HG02870 (cell line): Measurements from ENCODE around the gene SYNGAP1.

ENCODE experiments used
- ATAC-seq: cut with Tn5 transposase; IDR thresholded peaks from one replicate; pipeline ENCODE4 v1.9.1; 2021; ENCODE audit warnings: mild to moderate bottlenecking, moderate library complexity; ENCODE audit not compliant: unreplicated experiment

The SYNGAP1 gene

DNA sequence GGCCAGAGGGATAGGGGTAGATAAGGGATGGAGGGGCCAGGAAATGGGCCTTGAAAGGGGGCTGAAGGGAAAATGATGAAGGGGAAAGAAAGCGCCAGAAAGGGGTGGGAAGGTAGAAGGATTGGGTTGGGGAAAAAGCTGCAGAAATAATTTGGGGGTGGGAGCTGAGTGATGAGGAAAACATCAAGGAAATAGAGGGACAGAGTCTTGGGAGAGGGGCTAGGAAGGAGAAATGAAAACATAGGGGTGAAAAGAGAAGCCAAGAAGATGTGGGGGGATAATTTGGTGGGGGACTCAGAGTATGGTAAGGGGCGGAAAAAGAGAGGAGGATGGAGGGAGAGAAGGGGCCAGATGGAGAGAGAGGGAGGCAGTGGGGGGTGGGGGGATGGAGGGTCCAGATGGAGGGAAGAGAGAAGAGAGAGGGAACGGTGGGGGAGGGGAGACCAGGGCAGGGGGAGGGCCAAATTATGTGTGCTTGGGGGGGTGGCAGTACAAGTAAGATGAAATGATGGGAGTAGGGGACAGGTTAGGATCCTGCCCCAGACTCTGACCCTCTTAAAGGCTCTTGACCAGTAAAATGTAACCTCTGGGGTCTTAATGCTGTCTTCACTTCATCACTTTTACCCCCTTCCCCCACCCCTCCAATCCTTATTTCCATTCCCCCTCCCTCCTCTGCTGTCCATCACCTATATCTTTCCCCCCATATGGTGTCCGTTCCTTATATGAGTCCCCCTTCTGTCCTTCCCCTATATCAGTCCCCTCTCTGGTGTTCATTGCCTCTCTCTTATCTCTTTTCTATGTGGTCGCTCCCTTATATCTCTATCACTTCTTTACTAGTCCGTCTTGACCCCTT is 852 bp downstream of the SYNGAP1 start:
- ATAC-seq: no peak

DNA sequence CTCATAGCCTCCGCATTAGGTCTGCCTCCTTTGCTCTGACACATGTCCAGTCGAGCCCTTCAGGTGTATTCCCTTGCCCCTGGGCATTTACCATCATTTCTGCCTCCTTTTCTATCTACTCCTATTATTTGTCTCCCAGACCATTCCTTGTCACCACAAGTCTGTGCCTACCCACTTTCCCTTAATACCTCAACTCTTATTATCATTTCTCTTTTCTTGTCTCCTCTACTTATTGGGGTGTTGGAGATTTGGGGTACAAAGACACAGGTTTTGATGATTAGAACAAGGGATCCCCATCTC is 1.4 kb downstream of the SYNGAP1 start:
- no peak for ATAC-seq

DNA sequence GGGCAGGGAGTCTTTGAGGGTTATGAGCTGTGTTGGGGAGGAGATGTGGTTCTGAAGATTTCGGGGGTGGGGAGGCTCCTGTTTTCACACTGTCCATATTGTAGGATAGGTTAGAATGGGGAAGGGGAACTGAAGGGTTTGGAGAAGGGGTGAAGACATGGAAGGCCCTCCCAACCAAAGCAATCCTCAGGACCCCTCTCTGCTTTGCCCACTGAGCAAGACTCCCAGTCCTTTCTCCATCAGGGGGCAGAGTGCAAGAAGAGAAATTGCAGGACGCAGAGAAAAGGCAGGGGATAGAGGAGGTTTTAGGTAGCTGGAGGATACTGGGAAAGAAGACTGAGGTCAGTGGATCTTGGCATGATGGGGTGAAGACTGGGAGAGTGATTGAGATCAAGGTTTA is 3.9 kb downstream of the SYNGAP1 start:
- ATAC-seq: no peak

DNA sequence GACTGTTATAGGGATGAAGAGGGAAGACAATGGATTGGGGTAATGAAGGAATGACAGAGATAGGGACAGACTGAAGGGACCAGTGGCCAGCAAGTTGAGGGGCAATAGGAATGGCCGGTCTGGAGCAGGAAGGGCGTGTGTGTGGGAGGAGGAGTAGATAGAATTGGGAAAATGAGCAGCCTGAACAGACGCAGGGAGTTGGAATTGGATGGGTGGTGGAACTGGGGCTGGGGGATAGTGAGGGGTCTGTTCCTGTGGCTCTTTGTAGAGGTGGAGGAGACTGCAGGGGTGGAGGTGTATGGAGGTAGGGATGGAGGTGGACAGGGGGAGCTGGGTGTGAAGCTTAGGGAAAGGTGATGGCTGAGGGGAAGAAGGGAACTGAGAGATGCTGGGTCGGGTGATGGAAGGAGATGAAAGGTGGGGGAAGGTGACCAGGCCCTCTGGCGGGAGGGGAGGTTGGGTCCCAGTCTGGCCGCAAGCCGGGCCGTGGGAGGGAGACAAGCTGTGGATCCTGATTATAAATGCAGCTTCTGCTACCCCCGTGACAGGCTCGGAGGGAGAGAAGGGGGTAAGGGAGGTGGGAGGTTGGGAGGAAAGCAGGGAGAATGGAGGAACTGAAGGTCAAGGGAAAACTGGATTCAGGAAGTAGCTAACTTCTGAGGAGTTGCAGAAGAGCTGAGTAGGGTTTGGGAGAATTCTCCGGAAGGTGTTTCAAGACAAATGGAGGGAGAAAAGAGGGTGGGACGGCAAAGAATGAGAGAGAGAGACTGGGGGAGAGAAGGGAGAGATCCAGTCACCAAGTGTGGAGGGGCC is 5.2 kb downstream of the SYNGAP1 start:
- no peak for ATAC-seq

DNA sequence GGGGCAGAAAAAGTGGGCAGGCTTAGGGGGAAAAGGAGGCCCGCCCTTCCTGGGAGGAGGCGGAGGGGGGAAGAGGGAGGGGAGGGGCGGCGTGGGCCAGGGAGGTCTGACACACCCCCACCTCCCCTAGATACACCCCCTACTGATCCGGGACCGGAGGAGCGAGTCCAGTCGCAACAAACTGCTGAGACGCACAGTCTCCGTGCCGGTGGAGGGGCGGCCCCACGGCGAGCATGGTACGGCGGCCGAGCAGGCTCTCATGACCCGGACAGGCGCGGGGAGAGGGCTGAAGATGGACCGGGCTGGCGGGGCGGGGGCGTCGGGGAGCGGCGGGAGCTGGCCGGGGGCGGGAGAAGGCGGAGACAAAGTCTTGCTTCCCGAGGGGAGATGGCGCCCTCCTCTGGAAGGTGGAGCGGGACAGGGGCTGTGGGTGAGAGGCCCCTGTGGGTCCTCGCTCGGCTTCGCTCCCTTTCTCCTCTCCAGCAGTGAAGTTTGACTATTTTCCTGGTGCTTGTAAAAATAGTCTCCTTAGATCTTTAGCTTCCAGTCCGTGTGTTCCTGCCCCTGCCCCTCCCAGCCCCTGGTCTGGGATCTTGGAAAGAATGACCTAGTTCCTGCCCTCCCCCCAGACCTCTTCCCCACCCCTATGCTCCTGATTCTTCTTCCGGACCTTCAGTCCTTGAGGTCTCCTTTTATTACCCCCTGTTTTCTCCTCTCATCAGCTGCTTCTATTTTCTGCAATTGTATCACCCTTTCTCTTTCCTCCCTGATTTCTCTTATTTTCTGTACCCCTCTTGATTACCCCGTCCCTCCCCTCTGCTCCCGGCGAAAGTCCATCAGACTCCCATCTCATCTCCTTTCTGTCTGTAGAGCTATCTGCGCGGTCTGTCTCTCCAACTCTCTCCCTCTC is 6.1 kb downstream of the SYNGAP1 start:
- no peak for ATAC-seq

DNA sequence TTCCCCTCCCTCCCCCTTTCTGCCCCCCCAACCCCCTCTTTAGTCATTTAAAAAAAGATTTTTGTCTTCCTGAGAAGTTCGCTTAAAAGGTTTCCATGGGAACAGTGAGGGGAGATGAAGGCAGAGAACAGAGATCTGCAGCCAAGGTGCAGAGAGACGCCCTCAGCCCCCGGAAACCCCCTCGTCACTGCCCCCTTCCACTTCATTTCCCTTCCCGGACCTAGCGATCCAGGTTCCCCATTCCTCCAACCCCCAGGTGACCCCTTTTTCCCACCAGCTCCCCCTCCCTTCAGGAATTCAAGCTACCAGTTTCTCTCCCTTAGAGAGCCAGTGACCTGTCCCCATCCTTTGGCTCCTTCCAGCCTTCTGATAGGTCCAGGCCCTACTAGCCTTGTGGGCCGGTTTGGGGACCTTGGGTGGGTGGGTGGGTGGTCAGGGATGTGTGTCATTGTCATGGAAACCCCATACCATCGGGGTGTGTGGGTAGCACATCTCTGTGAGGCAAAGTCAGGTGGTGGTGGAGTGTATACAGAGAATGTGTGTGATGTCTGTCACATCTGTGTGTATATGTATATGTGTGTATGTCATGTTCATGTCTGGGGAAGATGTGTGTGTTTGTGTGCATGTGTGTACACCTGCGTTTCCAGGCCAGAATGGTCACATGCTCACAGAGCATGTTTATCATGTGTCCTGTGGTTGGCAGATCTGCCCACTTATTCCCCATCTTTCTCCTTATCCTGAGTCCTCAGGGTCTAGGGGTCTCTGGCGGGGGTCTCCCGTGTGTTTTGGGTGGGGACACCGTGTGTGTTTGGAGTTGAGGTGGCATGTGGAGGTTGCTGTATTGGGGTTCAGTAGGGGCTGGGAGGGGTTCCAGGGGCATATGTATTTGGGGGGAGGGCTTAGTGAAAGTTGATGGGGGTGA is 7.0 kb downstream of the SYNGAP1 start:
- no peak for ATAC-seq

DNA sequence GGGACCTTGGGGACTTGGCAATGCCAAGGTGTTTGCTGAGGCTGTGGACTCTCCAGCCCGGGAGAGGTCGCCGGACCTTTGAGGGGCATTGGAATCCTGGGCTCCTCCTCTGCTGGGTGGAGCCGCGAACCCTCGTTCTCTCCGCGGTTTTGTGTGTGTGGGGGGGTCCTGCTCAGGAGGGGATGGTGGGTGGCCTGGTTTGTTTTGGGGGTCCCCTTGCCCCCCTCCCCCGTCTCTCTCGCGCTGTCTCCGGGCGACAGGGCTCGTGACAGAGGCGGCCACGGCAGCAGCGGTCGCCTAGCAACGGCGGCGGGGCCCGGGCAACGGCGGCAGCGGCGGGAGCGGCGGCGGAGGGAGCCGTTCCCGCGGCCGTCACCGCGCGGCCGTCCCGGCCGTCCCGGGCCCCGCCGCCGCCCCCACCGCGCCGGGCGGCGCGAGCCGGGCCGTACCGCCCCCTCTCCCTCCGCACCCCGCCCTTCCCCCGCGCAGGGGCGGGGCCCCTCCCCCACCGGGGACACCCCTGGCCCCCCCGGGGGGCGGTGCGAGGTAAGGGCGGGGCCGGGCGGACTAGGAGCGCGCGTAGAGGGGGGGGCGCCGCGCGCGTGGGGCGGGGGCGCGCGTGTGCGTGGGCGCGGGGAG is 7.8 kb downstream of the SYNGAP1 start:
- no peak for ATAC-seq

DNA sequence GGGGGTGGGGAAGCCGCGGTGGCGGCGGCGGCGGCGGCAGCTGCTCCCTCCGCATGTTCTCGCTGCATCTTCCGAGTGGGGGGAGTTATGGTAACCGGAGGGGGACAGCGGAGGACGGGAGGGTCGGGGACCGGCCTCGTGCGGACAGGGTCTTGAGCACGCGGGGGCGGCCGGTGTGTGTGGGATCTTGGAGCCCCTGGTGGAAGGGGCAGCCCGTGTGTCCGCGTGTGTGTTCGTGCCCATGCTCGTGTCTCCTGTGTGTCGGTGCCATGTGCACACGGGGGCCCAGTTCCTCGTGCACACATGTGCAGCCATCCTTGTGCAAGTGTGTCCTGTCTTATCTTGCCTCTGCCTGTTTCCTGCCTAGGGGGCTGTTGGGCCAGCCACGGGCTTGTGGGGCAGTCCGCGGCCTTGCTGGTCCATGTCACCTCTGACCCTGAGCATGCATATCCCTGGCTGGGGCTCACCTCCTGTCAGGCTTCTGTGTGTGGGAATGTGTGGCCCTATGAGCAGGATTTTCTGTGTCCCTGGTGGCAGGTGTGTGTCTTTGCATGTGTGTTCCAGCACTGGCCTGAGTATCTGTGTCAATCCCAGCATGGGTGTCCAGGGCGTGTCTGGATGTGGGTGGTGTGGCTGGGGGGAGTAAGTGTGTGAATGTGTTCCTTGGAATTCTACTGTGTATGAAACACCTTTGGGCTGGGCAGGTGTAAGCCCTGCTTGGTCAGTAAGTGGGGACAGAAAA is 8.5 kb downstream of the SYNGAP1 start:
- ATAC-seq: no peak

DNA sequence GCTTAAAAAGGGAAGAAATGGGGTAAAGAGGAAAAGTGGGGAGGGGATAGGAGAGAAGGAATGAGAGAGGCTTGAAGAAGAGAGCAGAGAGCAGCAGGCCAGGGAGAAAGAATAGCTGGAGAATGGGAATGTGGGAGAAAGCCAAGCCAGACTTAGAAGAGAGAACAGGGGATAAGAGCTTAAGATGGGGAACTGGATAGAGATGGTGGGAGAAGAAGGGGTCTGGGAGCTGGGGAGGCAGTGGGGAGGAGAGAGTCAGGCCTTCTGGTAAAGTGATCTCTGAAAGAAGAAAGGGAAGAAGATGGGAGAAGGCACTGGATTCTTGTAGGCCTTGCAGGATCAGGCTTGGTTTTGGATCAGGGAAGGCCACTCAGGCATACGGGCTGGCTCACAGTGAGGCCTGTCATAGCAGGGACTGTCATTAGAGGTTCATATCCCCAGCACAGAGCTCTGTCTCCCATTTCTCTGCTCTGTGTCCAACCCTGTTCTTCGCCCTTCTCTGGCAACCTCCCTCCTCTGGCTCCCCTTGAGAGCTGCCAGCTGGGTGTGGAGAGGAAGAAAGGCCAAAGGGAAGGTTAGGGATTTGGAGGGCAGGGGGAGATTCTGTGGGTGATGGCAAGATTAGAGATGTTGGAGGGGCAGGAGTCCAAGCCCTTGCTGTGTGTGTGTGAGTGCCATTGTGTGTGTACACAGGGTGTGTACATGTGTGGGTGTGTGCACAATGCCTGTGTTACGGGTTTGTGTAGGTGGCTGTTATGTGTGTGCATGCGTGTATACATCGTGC is 9.3 kb downstream of the SYNGAP1 start:
- no peak for ATAC-seq

DNA sequence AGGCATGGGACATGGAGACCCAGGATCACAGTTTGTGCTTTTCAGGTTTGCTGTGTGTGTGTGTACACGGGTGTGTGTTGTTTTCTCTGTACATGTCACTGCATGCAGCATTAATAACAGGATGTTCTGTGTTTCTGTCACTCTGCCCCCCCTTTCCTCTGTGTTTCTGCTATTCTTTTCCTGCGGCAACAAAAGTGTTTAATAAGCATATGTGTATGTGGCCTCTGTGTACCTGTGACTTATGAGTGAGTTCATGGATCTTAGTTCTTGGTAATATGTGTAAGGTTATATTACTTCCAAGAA is 9.8 kb downstream of the SYNGAP1 start:
- no peak for ATAC-seq

DNA sequence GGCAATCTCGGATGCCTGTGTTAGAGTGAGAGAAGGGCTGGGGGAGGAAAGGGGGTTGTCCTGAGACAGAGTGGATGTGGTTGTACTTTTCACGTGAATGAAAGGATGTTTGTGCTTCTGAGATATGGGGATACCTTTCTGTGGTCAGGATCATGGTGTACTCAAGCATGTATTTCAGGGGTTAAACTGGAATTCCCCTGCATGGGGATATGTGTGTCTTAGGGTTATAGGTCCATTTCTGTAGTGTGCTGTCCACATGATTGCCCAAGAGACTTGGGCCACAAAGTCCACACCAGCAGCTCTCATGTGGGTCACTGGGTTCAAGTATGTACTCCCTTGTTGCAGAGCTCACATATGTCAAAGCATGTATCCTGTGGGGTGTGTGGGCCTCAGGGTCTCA is 10.5 kb downstream of the SYNGAP1 start:
- no peak for ATAC-seq

DNA sequence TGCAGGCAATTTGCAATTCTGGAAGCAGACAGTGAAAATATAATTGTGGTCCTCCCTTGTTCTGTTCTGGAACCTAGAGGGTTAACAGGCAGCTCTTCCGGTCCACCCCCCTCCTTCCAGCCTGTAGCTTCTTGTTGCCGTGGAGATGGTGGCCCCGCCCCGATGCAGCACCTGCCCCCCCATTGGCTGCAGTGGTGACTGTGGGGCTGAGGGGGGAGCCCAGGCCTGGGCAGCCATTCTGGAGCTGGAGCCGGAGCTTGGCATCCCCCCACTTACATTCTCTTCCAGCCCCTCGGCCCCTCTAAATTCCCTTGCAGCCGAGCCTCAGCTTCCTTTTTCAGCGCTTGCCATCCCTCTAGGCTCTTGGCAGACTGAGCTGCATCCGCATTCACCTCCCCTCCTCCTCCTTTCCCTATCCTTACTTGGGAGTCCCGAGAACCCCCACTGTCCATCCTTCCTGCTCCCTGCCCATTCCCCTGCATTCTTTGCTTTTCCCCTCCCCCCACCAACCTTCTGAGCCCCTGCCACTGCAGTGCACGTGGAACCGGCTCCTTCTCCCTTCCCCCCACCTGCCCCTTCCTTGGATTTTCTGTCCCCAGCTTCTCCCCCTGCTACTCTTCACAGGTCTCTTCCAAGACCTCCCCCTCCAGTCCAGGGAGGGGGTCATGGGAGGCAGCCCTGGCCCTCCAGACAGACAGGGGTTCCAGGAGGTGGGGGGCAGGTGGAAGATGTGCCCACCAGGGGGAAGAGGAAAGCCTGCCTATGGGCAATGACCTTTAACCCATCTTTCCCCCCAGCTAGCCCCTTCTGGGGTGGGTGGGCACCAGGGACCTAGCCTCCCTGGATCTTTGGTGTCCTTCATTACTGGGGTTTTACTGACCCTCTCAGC is 11.4 kb downstream of the SYNGAP1 start:
- no peak for ATAC-seq

DNA sequence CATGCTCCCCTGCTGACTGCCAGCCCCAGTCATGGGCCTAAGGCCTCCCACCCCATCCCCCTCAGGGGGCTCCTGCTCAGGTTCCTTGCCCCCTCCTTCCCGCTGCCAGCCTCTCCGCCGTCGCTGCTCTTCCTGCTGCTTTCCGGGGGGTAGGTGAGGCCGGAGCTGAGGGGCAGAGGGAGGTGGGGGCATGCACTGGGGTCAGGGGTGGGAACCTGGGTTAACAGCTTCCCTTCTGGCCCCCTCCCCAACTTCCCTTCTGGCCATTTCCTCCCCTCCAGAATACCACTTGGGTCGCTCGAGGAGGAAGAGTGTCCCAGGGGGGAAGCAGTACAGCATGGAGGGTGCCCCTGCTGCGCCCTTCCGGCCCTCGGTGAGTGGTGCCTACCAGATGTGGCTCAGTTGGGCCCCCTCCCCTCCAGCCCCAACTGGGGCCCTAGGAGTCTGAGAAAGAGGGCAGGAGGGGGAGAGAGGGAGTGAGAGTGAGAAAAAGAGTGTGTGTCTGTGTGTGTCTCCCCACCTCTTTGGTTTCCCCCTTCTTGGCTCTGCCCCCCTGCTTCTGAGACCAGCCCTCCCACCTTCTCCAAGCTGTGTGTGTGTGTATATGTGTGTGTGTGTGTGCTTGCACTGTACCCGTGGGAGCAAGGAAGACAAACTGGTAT is 12.1 kb downstream of the SYNGAP1 start:
- ATAC-seq: no peak

DNA sequence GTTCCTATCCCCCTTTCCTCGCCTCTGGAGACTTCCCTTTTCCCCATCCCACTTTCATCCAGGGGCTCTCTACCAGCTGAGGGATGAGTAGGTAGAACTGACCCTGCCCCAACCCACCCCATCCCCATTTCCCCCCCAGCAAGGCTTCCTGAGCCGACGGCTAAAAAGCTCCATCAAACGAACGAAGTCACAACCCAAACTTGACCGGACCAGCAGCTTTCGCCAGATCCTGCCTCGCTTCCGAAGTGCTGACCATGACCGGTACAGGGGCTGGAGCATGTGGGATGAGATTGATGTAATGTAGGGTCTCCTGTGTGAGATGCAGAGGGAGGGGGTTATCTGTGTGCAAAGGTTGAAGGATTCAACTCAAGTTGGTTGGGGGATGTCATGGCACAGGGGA is 12.7 kb downstream of the SYNGAP1 start:
- ATAC-seq: no peak

DNA sequence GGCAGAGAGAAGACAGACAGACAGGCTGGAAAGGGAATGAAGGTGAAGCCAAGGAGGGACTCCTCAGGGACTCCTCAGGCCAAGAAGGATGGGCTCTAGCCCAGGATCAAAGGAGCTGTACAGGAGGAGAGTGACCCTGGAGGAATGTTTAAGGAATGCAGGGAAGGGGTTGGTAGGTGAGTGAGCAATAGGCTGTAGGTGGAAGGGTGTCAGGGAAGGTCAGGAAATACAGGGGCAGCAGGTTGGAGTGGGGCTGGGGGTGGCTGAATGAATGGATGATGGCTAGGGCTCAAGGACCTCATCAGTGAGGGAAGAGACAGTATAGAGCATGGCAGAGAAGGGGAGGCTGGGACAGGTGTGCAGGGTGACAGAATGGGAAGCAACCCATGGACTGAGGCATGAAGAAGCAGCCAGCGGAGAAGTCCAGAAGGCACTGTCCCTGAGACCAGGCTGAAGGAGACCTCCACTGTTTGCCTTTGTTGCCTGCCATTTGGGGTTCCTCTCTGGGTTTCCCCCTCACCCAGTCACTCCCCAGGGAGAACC is 13.2 kb downstream of the SYNGAP1 start:
- no peak for ATAC-seq

DNA sequence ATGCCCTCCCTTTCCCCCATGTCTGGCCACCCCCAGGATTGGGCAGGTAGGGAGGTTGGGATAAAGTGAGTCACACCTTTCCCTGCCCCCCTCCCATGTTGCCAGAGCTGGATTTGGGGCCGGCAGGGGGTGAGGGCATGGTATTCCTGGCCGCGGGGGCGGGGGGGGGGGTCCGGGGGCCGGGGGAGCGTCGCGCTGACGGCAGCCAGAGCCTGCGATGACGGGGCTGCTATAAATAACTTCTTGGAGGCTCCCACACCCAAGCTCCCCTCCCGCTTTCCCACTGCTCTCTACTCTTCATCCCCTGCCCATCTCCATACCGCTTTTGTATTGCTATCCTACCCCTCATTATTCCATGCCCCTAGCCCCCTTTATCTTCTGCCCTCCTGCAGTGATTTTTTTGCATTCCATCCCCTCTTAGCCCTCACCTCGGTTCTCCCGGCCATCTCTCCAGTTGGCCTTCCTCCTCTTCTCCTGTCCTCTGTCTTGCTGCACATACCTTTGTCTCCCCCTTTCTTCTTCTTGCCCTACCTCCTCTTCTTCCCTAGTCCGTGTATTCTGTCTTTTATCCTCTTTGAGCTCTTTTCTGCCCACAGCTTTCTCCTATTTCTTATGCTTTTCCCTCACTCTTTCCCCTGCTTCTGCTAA is 13.8 kb downstream of the SYNGAP1 start:
- no peak for ATAC-seq
